Activated CD4-positive, alpha-beta T cell treated with anti-CD3 and anti-CD28 coated beads, Interleukin-2, amount 50 U/mL, for 24 hours (primary cell): ENCODE measurements around the gene RUVBL2.
"Not testable (repeated sequence)": the region's sequence is repeated elsewhere in the genome, so short reads cannot be mapped to it uniquely, and the experiment has no call there.

Experiments
- DNase-seq, 2 donors: peaks; one replicate each; pipeline ENCODE4 v3.0.0-alpha.2; 2020; ENCODE audit warnings: low read depth in 1 of 2, low spot score in 1 of 2

The RUVBL2 gene

DNA sequence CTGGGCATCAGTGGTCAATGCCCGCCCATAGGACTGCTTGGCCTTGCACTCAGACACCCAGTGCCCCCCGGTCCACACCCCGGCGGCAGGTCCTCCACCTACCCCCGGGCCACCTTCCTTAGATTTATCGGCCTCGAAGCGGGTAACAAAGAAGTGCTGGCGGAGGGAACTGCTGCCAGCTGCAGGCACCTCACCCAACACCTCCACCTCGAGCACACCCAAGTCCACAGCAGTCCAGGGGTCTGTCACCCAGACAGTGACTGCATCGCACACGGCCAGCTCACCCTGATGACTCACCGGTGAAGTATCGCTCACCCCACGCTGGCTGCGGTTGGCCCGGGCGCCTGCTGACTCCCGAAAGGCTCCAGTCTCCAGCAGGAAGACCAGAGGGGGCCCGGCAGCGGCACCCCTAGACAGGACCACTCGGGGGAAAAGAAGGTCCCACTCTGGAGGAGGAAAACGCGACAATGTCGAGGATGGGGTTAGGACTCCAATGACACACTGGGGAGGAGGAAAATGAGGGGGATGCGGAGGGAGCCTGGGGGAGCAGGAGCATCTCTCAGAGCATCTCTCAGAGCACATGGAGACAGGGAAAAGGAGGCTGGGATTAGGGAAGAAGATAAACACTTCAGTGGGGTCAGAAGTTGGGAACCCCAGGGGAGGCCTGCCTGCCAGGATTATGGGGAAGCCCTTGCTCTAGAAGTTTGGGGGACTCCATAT is 45.0 kb downstream of the RUVBL2 start:
- not testable (repeated sequence) for DNase-seq

DNA sequence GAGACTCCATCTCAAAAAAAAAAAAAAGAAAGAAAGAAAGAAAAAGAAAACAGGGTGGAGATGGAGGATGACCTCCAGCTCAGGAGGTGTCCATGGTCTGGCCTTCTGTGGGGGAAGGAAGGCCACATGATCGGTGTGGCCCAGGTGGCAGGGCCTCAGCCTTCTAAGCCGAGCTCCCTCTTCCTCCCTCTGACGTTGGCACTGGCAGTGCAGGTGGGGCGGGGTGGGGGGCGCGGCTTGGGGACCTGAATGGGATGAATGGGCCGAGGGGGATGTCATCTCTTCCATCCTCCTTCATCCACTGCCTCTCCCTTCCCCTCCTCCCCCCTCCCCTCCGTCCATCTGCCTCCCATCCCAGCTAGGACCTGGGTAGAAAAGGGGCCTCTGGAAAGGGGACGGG is 46.0 kb downstream of the RUVBL2 start:
- DNase-seq = not testable (repeated sequence)

DNA sequence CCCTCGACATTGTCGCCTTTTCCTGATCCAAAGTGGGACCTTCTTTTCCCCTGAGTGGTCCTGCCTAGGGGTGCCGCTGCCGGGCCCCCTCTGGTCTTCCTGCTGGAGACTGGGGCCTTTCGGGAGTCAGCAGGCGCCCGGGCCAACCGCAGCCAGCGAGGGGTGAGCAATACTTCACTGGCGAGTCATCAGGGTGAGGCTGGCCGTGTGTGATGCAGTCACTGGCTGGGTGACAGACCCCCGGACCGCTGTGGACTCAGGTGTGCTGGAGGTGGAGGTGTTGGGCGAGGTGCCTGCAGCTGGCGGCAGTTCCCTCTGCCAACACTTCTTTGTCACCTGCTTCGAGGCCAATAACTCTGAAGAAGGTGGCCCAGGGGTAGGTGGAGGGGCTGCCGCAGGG is 48.5 kb downstream of the RUVBL2 start:
- DNase-seq = no peak

DNA sequence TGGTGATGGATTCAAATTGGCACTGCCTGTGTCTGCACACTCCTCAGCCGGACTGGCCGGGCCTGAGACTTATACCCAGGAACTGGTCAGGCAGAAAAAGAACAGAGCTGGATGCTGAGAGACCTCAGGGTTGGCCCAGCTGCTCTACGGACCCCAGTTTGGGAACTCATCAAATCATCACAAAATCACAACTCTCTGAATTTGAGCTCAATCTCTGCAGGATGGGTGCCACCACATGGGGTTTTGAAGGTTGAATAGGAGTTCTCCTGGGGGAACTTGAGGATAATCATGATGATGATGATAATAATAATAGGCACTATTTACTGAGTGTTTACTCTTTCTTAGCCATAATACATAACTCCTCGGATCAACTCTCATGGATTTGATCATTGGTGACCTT is 49.0 kb downstream of the RUVBL2 start:
- not testable (repeated sequence) for DNase-seq

DNA sequence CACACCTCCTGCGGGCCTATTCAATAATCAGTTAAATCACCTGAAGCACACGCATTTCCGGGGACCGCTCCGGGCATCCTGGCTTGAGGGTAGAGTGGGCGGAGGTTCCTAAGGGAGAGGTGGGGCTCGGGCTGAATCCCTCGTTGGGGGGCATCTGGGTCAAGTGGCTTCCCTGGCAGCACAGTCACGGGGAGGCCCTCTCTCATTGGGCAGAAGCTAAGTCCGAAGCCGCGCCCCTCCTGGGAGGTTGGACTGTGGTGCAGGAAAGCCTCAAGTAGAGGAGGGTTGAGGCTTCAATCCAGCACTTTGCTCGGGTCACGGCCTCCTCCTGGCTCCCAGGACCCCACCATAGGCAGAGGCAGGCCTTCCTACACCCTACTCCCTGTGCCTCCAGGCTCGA is 49.9 kb downstream of the RUVBL2 start, which contains the start of gene CGB5:
Gene CGB5 (plus strand): TSS at position 301 of the 400 bp plus-strand sequence. CDS start 362 bp downstream, outside the sequence.
- not testable (repeated sequence) for DNase-seq

DNA sequence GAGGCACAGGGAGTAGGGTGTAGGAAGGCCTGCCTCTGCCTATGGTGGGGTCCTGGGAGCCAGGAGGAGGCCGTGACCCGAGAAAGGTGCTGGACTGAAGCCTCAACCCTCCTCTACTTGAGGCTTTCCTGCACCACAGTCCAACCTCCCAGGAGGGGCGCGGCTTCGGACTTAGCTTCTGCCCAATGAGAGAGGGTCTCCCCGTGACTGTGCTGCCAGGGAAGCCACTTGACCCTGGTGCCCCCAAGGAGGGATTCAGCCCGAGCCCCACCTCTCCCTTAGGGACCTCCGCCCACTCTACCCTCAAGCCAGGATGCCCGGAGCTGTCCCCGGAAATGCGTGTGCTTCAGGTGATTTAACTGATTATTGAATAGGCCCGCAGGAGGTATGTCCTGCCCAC is 55.3 kb downstream of the RUVBL2 start, which contains the start of gene CGB8:
Gene CGB8 (minus strand): TSS at position 101 of the 400 bp plus-strand sequence. CDS start 372 bp downstream, outside the sequence.
- DNase-seq = not testable (repeated sequence)

DNA sequence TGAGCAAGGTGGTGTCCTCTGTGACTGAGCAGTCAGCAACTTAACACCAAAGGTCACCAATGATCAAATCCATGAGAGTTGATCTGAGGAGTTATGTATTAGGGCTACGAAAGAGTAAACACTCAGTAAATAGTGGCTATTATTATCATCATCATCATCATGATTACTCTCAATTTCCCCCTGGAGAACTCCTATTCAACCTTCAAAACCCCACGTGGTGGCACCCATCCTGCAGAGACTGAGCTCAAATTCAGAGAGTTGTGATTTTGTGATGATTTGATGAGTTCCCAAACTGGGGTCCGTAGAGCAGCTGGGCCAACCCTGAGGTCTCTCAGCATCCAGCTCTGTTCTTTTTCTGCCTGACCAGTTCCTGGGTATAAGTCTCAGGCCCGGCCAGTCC is 56.1 kb downstream of the RUVBL2 start:
- not testable (repeated sequence) for DNase-seq

DNA sequence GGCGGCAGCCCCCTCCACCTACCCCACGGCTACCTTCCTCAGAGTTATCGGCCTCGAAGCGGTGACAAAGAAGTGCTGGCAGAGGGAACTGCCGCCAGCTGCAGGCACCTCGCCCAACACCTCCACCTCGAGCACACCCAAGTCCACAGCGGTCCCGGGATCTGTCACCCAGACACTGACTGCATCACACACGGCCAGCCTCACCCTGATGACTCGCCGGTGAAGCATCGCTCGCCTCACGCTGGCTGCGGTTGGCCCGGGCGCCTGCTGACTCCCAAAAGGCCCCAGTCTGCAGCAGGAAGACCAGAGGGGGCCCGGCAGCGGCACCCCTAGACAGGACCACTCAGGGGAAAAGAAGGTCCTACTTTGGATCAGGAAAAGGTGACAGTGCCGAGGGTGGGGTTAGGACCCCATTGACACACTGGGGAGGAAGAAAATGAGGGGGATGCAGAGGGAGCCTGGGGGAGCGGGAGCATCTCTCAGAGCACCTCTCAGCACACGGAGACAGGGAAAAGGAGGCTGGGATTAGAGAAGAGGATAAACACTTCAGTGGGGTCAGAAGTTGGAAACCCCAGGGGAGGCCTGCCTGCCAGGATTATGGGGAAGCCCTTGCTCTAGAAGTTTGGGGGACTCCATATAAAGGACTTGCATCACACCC is 56.8 kb downstream of the RUVBL2 start:
- DNase-seq = not testable (repeated sequence)

DNA sequence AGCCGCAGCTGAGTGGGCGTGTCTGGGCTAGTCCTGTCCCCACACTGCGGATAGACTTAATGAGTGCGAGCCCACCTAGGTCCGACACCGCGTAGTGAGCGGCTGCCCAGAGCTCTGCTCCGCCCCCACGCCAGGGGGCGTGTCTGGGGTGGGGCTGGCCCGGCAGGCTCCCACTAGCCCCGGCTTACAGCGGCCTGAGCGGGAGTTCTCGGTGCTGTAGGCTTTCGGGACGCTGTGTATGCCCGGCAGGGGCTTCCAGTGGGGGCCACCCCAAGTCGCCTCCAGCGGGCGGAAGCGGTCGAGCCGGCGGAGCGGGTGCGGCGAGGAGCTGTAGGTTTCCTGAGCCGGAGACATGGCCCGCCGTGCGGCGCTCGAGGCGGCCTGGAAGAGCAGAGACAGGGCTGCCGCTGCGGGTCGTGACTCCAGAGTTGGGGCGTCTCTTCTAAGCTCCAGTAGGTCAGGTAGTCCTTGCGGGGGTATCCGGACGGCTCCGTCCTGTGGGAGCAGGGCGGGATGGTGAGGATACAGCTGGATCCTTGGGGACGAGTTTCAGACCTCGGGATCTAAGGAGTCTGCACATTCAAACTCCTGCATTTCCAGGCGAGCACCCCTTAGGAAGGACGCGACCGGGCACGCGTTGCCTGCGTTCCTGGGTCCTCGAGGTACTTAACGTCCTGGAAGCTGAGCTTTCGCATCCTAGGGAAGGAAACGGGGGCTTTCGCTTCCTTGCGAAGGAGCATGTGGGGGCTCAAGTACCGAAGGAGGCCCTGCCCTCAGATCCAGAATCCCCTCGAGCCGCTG is 62.6 kb downstream of the RUVBL2 start:
- peak in 1 of 2 donors; percentile 26 for DNase-seq

DNA sequence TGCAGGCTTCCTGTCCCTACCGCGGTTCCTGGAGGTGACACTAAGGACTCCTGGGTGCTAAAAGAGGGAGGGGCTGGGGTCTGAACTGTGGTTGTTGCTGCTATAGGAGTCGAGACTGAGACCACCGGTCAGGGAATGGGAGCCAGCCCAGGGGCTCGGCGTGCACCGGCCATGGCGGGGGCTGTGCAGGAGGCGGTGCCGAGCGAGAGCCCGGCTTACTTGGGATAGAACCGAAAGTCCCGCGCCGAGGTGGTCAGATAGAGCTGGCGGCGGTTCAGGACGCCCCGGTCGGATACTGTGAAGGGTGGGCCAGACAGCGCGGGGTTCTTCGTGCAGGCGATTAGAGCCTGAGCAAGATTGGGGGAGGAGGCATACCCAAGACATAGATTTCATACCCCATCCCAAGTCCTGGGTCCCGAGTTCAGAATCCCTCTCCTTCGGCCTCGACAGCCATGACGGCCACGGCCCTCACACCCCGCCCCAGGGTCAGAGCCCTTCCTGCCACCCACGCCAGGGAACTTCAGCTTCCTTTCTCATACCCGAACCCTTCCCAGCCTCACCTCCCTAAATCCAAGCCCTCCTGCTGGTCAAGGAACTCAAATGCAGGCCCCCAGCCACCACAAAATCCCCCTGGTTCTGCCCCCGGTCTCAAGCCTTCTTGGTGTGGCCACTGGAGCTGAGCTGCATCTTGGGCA is 63.4 kb downstream of the RUVBL2 start:
- DNase-seq = not testable (repeated sequence)

DNA sequence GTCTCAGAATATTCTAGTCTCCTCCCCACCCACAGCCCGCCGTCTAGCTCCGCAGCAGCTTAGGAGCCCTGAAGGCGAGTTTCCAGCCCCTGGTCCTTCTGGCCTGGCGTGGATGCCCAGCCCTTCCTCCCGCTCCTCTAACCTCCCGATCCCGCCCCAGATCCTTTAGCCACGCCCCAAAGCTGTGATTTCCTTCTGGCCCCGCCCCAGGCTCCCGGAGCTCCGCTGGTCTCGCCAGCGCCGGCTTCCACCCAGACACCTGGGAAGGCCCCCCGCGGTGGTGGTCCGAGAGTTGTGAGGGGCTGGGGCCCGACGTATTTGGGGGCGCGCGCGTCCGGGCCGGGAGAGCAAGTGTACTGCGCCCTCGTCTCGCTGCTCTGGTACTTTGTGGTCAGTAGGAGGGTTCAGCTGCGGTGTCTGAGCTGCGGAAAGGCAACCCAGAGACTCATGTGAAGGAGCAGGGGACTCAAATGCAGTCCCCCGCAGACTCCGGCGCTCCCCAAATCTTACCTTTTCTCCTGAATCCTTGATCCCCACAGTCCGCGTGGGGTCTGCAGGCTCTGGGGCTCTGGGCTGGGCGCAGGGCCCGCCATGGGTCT is 64.0 kb downstream of the RUVBL2 start, which contains the start of gene CGB7:
Gene CGB7 (minus strand): TSS at position 114 of the 599 bp plus-strand sequence. CDS start 2,374 bp downstream, outside the sequence.
- peak in 1 of 2 donors; percentile 27 for DNase-seq

DNA sequence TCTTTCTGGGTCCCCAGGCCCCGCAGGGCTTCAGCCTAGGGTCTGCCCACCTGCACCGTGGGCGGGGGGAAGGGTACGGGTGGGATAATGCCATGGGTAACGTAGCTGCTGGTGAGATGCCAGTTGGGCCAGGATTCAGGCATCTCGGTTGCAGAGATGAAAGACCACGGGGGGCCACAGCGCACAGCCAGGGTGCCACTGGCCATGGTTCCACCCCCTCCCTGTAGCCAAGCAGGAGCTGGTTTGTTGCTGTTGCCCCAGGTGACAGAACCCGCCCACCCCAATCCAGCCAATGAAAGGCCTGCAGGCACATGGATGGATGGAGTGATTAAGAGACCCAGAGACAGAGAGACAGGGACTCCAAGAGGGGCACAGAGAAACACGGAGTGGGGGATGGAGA is 64.9 kb downstream of the RUVBL2 start:
- no peak for DNase-seq

DNA sequence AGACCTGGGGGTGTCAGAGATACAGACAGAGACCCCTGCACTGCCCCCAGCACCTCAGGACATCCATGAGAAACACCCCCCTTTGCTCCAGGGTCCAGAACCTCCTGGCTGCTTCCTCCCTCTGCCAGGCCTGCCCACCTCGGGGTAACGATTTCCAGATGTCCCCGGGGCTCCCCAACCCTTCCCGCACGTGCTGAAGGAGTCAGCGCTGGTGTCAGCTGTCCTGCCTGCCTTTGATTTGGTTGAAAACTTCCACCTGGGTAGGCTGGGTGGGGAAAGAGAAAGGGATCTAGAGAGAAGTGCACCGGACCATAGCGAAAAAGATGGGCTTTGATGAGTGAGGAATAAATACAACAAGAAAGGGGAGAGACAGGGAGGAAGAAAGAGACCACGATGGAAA is 65.4 kb downstream of the RUVBL2 start:
- no peak for DNase-seq

DNA sequence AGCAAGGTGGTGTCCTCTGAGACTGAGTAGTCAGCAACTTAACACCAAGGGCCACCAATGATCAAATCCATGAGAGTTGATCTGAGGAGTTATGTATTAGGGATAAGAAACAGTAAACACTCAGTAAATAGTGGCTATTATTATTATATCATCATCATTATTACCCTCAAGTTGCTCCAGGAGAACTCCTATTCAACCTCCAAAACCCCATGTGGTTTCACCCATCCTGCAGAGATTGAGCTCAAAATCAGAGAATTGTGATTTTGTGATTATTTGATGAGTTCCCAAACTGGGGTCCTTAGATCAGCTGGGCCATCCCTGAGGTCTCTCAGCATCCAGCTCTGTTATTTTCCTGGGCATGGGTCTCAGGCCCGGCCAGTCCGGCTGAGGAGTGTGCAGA is 67.3 kb downstream of the RUVBL2 start:
- no peak for DNase-seq

DNA sequence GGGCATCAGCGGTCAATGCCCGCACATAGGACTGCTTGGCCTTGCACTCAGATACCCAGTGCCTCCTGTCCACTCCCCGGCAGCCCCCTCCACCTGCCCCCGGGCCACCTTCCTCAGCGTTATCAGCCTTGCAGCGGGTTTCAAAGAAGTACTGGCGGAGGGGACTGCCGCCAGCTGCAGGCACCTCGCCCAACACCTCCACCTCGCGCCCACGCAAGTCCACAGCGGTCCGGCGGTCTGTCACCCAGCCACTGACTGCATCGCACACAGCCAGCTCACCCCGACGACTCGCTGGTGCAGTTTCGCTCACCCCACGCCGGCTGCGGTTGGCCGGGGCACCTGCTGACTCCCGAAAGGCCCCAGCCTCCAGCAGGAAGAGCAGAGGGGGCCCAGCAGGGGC is 67.8 kb downstream of the RUVBL2 start:
- no peak for DNase-seq

DNA sequence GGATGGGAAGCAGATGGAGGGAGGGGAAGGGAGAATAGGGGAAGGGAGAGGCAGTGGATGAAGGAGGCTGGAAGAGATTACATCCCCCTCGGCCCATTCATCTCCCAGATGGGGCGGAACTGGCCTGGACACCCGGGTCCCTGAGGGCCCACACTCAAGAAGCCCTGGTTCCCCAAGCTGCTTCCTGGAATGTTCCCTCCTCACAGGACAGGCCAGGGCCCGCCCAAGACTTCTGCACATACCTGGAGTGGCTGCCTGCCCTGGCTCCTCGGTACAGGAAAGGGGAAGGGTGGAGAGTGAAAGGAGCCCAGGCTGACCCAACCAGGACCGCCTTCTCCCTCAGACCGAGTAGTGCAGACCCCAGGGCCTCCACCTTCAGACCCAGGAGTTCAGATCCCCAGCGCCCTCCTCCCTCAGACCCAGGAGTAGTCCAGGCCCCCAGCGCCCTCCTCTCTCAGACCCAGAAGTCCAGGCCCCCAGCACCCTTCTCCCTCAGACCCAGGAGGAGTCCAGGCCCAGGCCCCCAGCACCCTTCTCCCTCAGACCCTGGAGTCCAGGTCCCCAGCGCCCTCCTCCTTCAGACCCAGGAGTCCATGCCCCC is 70.4 kb downstream of the RUVBL2 start:
- no peak for DNase-seq

DNA sequence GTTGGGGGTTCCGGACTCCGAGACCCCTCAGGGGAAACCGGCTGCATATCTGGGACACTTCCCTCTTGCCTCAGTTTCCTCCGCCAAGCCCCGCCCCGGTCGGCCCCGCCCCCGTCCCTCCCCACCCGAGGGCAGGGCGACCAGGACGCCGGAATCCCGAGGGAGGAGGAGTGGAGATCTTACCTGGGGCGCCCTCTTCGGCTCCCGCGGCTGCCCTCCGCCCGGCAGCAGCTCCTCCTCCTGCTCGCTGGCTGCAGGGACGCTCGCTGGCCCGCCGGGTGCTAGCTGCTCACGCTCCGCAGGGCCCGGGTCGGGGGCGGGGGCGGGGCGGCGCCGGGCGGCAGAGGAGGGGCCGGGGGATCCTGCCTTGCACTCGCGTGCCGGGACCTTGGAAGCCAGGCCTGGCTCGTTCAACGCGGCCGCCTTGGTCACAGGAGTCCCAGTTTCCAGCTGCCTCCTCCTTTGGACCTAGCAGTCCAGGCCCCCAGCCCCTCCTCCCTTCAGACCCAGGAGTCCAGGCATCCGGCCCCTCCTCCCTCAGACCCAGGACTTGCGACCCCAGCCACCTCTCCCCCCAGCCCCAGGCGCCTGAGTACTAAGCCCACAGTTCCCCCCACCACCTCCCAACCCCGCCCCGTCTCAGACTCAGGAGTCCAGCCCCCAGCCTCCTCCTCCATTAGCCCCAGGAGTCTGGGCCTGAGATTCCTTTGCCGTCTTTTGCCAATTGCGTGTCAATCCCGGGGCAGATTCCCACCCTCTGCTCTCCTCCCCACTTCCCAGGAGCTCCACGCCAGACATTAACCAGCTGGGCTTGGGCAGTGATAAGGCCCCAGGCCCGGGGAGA is 71.3 kb downstream of the RUVBL2 start, which contains the start of gene NTF4:
Gene NTF4 (minus strand): TSS at position 51 of the 844 bp plus-strand sequence. CDS start 2,821 bp downstream, outside the sequence.
- no peak for DNase-seq
